ENCODE data around the gene PRDM16.

The PRDM16 gene

GRCh38 chr1:3459940-3460671 is 391.1 kb downstream of the PRDM16 start:
- no peak overlapping the region for H3K4me3 ChIP-seq (ENCODE audit: low read depth, low read length)
- TF ChIP-seq, protein P1, sequence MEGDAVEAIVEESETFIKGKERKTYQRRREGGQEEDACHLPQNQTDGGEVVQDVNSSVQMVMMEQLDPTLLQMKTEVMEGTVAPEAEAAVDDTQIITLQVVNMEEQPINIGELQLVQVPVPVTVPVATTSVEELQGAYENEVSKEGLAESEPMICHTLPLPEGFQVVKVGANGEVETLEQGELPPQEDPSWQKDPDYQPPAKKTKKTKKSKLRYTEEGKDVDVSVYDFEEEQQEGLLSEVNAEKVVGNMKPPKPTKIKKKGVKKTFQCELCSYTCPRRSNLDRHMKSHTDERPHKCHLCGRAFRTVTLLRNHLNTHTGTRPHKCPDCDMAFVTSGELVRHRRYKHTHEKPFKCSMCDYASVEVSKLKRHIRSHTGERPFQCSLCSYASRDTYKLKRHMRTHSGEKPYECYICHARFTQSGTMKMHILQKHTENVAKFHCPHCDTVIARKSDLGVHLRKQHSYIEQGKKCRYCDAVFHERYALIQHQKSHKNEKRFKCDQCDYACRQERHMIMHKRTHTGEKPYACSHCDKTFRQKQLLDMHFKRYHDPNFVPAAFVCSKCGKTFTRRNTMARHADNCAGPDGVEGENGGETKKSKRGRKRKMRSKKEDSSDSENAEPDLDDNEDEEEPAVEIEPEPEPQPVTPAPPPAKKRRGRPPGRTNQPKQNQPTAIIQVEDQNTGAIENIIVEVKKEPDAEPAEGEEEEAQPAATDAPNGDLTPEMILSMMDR (conservative IDR thresholded peaks at IDR 0.05; ENCODE audit: low read depth, low read length), result no peak
- no peak for DNase-seq (ENCODE audit: low read depth)

GRCh38 chr1:3460672-3461131 is 391.7 kb downstream of the PRDM16 start:
- H3K4me3 ChIP-seq (ENCODE audit: low read depth, low read length), result no peak overlapping the region
- DNase-seq (ENCODE audit: low read depth), result peak; percentile 66
- TF ChIP-seq, protein P1 (conservative IDR thresholded peaks at IDR 0.05; ENCODE audit: low read depth, low read length), result no peak

DNA sequence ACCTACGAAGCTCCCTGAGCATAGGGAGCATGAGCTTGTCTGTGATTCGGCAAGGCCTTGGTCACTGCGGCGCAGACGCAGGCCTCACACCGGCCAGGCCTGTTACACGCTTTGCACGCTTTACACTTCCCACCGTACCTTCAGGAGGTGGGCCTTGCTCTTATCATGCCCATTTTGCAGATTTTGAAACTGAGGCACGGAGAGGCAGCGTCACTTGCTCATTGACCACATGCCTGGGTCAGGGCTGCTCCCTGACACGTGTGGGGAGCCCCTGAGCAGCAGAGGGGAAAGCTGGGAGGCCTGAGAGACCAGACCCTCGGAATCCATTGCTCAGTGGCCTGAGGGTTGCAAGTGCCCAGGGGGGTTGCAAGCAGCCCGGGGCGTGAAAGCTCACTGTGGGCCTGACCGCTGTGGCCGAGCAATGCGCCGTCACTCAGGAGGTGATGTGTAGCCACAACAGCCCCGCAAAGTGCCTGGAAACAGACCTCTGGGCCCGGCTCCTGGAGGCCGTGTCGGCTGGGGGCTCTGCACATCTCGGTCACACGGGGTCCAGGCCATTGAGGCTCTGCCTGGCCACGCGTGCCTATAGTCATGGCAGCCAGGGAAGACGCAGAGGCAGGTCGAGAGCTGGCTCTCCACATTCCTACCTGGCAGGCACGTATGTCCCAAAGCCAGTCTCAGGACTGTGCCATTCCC is 392.4 kb downstream of the PRDM16 start:
- TF ChIP-seq, protein P1 (conservative IDR thresholded peaks at IDR 0.05; ENCODE audit: low read depth, low read length), result no peak
- no peak overlapping the region for H3K4me3 ChIP-seq (ENCODE audit: low read depth, low read length)
- DNase-seq (ENCODE audit: low read depth), result no peak

GRCh38 chr1:3461934-3462275 is 392.9 kb downstream of the PRDM16 start:
- DNase-seq (ENCODE audit: low read depth), result no peak
- H3K4me3 ChIP-seq (ENCODE audit: low read depth, low read length), result no peak overlapping the region
- TF ChIP-seq, protein P1 (conservative IDR thresholded peaks at IDR 0.05; ENCODE audit: low read depth, low read length), result no peak

DNA sequence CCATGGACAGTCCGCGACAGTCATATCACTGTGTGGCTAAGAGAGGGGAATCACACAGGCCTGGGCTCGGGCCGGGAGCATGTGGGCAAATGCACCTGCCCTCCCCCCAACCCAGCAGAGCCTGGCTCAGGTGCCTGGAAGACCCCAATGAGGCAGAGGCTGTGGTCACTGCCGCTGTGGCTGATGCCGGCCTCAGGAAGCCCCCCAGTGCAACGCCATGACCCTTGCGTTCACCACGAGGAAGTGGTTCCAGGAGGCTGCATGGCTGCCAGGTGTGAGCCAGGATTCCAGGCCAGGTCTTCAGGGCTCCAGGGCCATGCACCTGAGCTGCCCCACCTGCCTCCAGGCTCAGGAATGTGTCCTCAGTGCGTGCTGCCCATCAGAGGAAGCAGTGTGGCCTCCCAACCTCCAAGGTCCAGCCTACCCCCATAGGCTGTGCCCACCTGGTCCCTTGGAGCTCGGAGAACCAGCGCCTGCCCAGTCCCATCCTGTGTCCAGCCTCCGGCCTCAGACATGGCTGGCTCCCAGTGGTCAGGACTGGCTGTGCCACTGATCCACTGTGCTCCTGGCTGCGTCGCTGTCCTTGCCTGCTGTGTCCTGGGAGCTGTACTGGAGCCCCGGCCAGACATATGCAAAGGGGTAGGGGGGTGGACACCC is 393.5 kb downstream of the PRDM16 start:
- TF ChIP-seq, protein P1 (conservative IDR thresholded peaks at IDR 0.05; ENCODE audit: low read depth, low read length), result no peak
- DNase-seq (ENCODE audit: low read depth), result no peak
- H3K4me3 ChIP-seq (ENCODE audit: low read depth, low read length), result no peak overlapping the region

GRCh38 chr1:3463013-3463385 is 394.0 kb downstream of the PRDM16 start:
- no peak for DNase-seq (ENCODE audit: low read depth)
- TF ChIP-seq, protein P1 (conservative IDR thresholded peaks at IDR 0.05; ENCODE audit: low read depth, low read length), result no peak
- no peak overlapping the region for H3K4me3 ChIP-seq (ENCODE audit: low read depth, low read length)

Data from choroid plexus epithelial cell (primary cell).